Fibroblast of skin of left quadriceps (primary cell): ENCODE measurements around the gene TAF6L.
"Not testable (repeated sequence)": the region's sequence is repeated elsewhere in the genome, so short reads cannot be mapped to it uniquely, and the experiment has no call there.

Experiments used
- DNase-seq, 2 experiments: peaks; one replicate each; pipeline ENCODE4 v3.0.0-alpha.2; 2013; ENCODE audit warnings: low read depth in 2 of 2

The TAF6L gene

DNA sequence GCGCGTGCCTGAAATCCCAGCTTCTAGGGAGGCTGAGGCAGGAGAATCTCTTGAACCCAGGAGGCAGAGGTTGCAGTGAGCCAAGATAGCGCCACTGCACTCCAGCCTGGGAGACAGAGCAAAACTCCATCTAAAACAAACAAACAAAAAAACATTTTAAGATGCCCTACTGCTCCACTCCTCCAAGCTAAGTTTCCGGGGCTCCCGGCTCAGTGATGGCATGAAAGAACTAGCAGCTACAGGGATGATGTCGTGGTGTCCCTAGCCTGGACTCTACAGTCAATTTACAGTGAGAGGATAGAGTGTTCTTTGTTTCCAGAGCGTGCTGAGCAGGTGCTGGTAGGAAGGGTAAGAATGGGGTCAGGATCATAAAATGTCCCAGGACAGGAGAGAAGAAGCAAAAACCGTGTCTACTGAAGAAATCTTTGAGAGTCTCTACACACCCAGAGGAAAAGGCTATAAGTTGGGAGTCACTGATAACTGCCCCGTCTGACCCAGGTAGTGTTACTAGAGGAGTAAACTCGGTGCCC lies 16.0 kb upstream of the TAF6L start:
- DNase-seq, result no peak

DNA sequence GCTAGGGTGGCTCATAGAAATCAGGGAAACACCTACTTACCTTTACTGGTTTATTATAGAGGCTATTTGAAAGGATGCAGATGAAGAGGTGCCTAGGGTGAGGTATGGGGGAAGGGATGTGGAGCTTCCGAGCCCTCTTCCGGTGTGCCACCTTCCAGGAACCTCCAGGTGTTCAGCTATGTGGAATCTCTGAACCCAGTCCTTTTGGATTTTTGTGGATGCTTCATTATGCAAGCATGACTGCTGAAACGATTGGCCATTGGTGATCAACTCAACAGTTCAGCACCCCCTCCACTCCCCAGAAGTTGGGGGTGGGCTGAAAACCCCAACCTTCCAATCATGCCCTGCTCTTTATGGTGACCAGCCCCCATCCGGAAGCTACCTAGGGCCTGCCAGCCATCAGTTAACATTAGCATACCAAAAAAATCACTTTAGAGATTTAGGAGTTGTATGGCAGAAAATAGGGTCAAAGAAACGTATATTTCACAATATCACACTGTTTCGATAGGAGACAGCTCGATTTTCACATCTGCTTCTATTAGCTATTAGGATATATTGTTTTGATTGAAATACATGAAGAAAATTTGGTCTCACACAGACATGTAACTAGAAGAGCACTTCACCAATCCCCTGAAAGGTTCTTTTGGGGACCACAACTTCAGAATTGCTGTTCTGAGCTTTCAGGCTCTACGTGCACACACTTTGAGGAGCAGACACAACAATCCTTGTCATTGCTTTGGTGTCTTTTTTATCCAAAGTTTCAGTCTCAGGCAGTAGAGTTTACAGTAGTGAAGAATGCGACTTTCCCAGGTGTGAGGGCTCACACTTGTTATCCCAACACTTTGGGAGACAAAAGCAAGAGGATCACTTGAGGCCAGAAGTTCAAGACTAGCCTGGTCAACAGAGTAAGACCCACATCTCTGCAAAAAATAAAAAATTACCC lies 13.1 kb upstream of the TAF6L start:
- no peak for DNase-seq

DNA sequence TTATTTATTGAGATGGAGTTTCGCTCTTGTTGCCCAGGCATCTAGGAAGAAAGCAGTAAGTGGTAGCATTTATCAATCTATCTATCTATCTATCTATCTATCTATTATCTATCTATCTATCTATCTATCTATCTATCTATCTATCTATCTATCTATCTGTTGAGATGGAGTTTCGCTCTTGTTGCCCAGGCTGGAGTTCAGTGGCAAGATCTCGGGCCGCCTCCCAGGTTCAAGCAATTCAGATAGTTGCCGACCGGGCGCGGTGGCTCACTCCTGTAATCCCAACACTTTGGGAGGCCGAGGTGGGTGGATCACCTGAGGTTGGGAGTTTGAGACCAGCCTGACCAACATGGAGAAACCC lies 10.3 kb upstream of the TAF6L start:
- DNase-seq, result not testable (repeated sequence)

DNA sequence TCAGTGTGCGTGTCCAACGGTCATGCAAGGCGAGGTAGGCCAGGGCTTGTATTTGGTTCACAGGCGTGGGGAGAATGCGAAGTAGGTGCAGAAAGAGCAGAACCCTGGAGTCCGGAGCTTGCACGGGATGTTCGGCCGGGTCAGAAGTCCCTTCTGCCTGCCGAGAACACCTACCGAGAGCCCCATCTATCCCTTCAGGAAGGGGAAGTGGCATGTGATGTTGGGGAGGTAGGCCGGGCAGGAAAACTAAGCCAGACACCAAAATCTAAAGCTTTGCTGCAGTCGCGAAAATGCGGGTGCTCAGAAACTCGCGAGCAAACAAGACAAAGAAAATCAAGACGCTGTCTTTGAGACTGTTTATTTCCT lies 435 bp upstream of the TAF6L start:
- DNase-seq, result no peak

DNA sequence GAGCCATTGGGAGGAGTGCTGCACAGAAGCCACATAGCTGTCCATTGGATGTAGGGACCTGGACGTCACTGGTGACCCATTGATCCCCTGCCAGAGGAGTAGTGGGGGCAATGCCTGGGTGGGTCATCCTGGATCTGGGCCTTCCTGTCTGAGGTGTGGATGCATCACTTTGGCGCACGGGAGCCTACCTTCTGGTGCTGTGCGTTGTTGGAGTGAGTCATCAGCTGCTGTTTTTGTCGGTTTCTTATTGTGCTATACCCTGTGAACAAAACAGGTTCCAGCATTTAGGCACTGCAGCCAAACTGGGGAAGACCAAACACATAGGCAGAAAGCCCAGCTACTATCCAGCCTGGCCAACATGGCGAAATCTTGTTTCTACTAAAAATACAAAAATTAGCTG lies 3.2 kb downstream of the TAF6L start:
- no peak for DNase-seq

DNA sequence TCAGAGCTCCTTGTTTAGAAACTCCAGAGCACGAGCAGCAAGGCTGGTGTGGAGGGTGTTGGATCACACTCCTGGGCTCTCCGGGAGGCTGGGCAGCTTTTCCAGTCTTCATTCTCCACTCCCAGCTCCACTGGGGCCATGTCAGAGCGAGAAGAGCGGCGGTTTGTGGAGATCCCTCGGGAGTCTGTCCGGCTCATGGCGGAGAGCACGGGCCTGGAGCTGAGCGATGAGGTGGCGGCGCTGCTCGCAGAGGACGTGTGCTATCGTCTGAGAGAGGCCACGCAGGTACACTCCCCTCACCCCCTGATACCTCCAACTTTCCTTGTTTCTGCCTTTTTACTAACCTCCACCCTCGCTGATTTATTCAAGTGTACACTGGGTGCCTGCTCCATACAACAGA lies 4.5 kb downstream of the TAF6L start:
- no peak for DNase-seq

DNA sequence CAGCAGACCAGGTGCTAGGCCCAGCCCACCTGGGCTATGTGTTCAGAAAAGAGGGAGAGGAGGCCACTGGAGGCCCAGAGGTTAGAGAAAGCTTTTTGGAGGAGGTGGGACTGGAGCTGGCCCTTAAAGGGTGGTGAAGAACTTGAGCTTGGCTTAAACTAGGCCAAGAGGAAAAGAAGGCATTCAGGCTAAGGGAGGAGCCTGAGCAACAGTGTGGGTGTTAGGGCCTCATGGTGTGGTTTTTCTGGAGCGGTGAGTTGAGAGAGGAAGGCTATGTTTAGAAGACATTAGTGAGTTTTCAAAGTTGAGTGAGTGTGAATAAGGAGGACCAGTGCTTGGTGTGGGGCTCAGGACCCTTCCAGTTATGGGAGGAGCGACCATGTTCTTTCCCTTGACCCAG lies 6.2 kb downstream of the TAF6L start:
- DNase-seq, result no peak

DNA sequence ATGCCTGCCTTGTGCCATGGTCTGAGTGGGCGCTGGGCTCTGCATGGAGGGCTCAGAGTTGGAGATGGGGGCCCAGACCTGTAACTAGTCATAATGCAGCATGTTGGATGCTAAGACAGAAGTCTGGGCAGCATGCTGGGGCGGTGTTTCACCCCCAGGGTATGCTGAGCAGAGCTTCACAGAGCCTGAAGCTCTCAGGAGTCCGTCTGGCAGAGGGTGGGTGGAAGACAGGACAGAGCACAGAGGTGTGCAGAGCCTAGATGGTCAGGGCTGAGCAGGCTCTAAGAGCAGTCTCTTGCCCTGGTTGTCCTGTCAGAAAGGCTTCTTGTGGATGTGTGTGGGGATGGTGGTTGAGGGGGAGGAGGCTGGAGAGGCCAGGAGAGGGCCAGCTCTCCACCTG lies 7.2 kb downstream of the TAF6L start:
- no peak for DNase-seq

DNA sequence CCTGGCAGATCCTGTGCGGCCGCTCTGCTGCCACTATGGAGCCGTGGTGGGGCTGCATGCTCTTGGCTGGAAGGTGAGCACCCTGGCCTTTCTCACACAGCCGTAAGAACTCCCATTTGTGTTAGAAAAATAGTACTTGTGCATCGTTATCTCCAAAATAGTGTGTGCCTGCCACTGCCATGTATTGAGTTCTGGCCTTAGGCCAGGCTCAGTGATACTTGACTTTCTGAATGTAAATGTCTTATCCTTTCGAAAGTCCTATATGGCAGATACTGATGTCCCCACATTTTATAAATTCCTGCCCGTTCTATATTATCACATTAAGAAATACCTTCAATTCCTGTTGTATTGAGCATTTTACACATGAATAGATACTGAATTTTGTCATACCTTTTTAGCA lies 11.6 kb downstream of the TAF6L start:
- no peak for DNase-seq

DNA sequence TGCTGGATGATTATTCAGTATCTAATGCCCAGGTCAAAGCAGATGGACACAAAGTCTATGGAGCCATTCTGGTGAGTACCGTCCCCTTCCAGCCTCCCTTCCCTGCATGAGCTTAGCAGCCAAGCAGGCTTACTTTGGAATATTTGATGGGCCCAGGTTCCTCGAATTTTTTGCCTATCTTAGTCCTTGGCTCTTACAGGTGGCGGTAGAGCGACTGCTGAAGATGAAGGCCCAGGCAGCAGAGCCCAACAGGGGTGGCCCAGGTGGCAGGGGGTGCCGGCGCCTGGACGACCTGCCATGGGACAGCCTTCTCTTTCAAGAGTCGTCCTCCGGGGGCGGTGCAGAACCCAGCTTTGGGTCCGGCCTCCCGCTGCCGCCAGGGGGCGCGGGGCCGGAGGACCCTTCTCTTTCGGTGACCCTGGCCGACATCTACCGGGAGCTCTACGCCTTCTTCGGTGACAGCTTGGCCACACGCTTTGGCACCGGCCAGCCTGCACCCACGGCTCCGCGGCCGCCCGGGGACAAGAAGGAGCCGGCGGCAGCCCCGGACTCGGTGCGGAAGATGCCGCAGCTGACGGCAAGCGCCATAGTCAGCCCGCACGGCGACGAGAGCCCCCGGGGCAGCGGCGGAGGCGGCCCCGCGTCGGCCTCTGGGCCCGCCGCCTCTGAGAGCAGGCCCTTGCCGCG lies 15.3 kb downstream of the TAF6L start:
- peak in 1 of 2 experiments; percentile 44 for DNase-seq

DNA sequence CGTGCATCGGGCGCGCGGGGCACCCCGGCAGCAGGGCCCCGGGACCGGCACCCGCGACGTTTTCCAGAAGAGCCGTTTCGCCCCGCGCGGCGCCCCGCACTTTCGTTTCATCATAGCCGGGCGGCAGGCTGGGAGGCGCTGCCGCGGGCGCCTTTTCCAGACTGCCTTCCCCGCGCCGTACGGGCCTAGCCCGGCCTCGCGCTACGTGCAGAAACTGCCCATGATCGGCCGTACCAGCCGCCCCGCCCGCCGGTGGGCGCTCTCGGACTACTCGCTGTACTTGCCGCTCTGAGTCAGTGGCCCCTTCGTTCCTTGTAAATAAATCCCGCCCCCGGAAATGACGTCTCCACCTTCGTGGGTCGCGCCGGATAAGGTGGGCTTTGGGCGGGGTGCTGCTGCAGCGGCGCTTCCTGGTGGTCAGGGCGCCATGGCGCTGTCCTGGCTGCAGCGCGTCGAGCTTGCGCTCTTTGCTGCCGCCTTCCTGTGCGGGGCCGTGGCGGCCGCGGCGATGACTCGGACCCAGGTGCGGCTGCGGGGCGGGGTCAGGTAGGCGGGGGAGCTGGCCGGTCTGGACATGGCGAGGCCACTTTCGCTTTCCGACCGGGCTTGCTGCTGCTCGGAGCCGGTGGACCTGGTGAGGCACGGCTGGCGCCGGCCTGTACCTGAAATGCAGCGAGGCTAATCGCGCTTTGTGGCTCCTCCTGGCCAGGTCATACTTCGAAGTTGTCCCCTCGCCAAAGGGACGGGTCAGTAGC lies 16.0 kb downstream of the TAF6L start, which contains the start of gene TMEM179B:
TMEM179B (plus strand) TSS at position 398 of the 755 bp plus-strand sequence; CDS start at position 428, 30 bp downstream.
- peak; percentile 93 for DNase-seq

DNA sequence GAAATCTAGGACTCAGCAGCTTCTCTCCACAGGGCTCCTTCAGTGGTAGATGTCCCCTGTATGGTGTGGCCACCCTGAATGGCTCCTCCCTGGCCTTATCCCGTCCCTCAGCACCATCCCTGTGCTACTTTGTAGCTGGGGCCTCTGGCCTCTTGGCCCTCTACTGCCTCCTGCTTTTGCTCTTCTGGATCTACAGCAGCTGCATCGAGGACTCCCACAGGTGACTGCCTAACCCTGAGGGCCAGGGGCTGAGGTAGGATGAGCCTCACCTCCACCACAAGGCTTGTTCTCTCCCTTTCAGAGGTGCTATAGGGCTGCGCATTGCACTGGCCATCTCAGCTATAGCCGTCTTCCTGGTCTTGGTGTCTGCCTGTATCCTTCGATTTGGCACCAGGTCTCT lies 17.8 kb downstream of the TAF6L start:
- DNase-seq, result no peak

DNA sequence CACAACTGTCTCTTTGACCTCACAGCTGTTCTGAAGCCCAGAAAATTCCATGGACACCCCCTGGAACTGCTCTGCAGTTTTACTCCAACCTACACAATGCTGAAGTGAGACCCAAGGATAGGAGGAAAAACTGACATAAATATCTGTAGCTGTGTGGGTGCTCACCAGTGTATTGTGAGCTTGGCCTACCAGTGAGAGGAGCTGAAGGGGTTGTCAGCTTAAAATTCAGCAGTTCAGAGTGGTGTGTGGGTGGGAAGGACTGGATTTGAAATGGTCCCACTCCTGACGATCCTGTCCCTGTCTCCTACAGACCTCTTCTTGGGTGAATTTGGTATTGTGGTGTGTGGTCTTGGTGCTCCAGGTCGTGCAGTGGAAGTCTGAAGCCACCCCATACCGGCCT lies 18.4 kb downstream of the TAF6L start:
- no peak for DNase-seq

DNA sequence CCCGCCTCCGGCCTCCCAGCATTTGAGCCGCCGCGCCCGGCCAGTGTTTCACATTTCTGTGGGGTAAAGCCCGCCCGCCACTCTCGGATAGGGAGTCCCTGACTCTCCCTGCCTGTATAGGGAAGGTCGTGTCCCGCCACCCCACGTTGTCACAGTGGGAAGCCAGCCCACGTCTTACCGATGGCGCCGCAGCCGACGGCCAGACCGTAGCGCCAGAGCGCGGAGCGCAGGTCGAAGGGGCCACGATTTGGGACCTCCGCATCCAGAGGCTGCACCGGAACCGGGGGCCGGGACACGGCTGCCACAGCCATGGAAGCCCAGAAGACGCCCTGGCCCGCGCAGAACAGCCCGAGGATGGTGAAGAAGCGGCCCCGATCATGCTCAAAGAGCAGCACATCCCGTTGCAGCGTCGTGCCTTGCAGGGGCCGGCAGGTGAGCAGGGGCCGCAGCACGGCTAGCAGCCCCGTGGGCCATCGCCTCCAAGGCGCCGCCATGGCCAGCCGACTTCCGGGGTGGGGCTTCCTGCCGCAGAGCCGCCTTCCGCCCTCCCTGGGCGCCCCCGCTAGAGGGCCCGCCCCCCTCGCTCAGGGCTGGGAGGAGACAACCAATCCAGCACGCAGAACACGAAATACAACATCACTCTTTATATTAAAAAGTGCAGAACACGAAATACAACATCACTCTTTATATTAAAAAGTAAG lies 20.5 kb downstream of the TAF6L start, which contains the start of gene TMEM223:
TMEM223 (minus strand) TSS at position 506 of the 701 bp plus-strand sequence; CDS start at position 494, 12 bp downstream.
- no peak for DNase-seq

DNA sequence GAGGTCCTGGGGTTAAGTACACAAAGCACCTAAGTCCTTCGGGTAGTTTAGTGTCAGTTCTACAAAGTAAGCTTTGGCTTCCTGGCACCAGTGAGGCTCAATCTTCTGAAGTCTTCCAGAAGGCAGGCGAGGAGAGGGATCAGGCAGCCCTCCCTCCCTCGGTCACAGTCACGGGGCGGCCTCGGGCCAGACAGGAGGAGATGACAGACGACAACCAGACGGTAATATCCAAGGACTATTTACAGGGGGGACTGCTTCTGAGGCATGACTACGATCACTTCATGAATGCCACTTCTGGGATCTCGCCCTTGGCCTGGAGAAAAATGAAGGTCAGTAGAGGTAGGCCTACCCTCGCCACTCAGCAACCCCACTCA lies 21.0 kb downstream of the TAF6L start:
- DNase-seq, result no peak

DNA sequence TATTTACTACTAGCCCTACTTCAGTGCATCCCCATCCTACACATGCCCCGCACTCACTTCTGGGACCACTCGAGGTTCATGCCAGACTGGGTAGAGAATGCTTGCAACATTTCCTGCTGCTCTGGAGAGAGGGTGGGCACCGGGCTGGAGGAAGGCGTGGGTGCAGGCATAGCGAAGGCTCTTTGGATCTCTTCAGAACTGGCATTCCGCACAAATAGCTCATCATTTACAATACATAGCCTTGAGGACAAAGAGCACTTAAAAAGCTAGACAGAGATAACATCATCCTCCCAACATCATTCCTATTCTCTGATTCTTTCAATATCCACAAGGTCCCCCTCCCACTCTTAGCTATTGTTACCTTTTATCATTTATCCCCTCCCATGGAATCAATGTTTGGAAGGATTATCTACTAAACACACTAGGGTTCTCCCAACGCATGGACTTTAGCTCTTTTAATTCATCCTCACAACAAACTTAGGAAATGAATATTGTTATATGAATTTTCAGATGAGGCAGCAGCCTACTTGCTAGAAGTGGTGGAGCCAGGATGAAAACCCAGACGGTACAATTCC lies 23.1 kb downstream of the TAF6L start:
- no peak for DNase-seq

DNA sequence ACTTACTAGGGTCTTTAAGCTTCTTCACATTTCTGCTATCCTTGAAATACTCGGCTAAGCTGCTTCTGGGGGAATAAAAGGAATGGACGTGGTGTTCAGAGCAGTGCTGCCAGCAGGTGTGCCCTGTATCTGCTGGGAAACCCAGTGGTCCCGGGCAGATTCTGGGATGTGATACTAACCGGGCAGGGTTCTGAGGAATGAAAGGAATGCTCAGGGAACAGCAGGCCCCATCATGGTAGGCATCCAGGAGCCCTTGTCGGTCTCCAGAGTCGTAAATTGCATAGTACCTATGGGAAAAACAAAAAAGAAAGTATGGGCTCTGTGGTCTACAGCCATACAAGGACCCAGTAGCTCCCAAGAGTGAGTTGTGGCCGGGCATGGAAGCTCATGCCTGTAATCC lies 25.1 kb downstream of the TAF6L start:
- DNase-seq, result no peak

DNA sequence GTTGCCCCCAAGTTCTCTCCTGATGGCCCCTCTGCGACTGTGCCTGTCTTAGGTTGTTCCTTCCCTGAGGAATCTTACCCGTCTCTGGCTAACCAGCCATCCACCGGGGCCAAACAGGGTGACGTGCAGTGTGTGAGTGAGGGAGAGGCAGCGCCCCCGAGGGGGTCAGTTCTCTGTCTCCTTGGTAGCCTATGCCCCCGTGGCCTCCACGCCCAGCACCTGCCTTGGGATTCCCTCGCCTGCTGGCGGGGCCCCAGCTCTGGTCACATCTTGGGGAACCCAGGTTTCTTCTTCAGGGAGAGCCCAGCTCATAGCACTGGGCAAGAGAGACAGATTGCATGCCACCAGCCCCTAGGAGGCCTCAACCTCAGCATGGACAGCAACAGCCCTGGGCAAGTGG lies 28.3 kb downstream of the TAF6L start:
- no peak for DNase-seq

DNA sequence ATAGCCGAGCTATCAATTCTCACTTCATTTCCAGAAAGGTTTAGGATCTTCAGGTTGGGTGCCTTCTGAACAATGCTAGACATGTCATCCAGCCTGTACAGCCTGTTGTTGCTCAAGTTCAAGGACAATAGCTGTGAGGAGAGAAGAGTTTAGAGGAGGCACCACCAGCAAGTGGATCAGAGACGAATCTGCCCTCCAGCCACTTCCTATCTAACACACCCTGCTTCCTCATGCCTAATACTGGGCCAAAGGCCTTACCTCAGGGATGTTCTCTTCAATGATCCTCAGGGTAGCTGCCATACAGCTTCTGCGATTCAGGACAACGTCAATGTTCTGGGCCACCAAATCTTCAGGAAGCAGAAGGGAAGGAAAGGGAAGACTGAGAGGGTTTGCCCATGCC lies 29.9 kb downstream of the TAF6L start:
- DNase-seq, result no peak

DNA sequence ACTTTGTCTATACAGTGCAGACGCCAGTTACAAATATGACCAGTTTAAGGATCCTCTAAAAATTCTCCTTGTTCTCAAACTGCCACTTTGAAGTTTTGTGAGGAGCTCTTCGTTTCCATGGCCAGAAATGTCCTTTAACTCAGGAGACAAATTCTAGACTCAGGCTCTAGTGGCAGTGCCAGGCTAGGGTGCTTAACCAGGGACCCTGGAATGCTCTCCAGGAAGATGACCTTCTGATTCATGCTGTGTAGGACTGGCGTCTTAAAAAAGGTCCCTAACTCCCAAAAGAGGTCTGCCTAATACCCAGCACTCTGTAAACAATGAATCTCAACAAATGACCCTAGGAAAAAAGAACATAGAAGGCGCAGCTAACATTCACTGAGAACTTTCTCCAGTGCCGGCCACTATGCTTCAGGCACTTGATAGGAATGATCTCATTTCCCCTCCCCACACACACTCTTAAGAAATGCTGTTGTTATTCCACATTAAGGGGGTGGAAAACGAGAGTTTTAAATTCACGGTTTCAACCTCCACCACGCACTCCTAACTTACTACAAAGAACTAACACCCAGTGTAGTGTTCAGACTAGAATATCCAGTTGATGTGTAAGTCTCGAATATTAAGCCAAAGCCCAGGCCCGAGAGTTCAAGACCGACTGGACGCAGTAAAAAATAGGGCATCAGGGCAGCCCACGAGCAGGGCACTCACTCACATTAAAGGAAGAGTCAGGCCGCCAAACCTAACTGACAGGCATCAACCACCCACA lies 33.3 kb downstream of the TAF6L start:
- DNase-seq, result no peak
